Thyroid gland (tissue), 4 donors: ENCODE measurements around the gene EIF2B4. TPM values are rescaled to one million over a fixed set of nuclear protein-coding genes. Genes with fewer than 3 reads are reported as not detected.
"Not testable (repeated sequence)": the region's sequence is repeated elsewhere in the genome, so short reads cannot be mapped to it uniquely, and the experiment has no call there.

ENCODE experiments used
- DNase-seq, 2 donors: peaks; one replicate each; pipeline ENCODE4 v3.0.0-alpha.2; 2019
- H3K27ac ChIP-seq, 3 donors: fragments of 200-600 bp; sonication (generic); 1 replicate in 2 of 3; 2 replicates in 1 of 3; pipeline ENCODE4 v1.5.1; 2016 to 2019; ENCODE audit warnings: mild to moderate bottlenecking in 1 of 3, moderate library complexity in 1 of 3
- H3K27me3 ChIP-seq: fragments of 200-600 bp; sonication (generic); one replicate; pipeline ENCODE4 v1.5.1; 2019
- H3K36me3 ChIP-seq, 2 donors: fragments of 200-600 bp; sonication (generic); one replicate each; pipeline ENCODE4 v1.5.1; 2016 to 2019
- H3K4me1 ChIP-seq, 2 donors: fragments of 200-600 bp; sonication (generic); one replicate each; pipeline ENCODE4 v1.5.1; 2017 to 2019
- H3K4me3 ChIP-seq, 3 donors: fragments of 200-600 bp; sonication (generic); replicated peaks in 1 of 3; 1 replicate in 2 of 3; 2 replicates in 1 of 3; pipeline ENCODE4 v1.5.1; 2016; ENCODE audit warnings: mild to moderate bottlenecking in 1 of 3
- H3K9me3 ChIP-seq: fragments of 200-600 bp; sonication (generic); one replicate; pipeline ENCODE4 v1.5.1; 2017
- CTCF ChIP-seq, 6 experiments: fragments of 200-600 bp in 3 of 6; fragments of 450-650 bp in 3 of 6; sonication (generic) in 3 of 6; IDR thresholded peaks; one replicate each; pipeline ENCODE4 v1.5.1; 2016 to 2019; ENCODE audit warnings: antibody characterized with exemption in 6 of 6, mild to moderate bottlenecking in 2 of 6, inconsistent platforms in 1 of 6, moderate library complexity in 1 of 6
- POLR2A ChIP-seq, 2 donors: fragments of 450-650 bp; IDR thresholded peaks; one replicate each; pipeline ENCODE4 v1.6.1; 2017; ENCODE audit warnings: antibody characterized with exemption in 2 of 2, mild to moderate bottlenecking in 2 of 2, moderate library complexity in 1 of 2
- WGBS, 2 donors: methylation state at CpG; one replicate each; pipeline ENCODE4 v1.1.5; 2017; 5-methylcytosine and 5-hydroxymethylcytosine counted together
- intact Hi-C: fragments of 100-400 bp; cut with DNase I; formaldehyde crosslinking; loops from one replicate; pipeline ENCODE4 v1.15.1; 2023
- total RNA-seq, 4 donors: library from RNA; depleted of rRNA; stranded (reverse); fragments of >200 nt; gene quantifications; one replicate each; pipeline ENCODE4 v1.2.3, GENCODE V29; 2016

The EIF2B4 gene
- total RNA-seq, 4 donors from 2014 or later: 34.7 to 44.0 (median 38.6) TPM

- TF ChIP-seq CTCF (IDR thresholded peaks at IDR 0.05) (no peak), POLR2A (IDR thresholded peaks at IDR 0.05) (peak; percentile 79 to 95)
- Histone ChIP-seq H3K27ac (peak within 1 kb of the TSS; percentile 77 to 94 (median 89)), H3K9me3 (no peaks in the 10 kb centered on the region), H3K36me3 (peaks cover 10 to 14% of the 10 kb centered on the region in 2 donors), H3K4me1 (peaks cover 11 to 25% of the 10 kb centered on the region in 2 donors), H3K27me3 (no peaks in the 10 kb centered on the region), H3K4me3 (peak within 1 kb of the TSS; percentile 53 to 81 (median 60))
- WGBS, 2 donors: 0 to 1% methylated on average over 27 to 35 of the region's 39 CpGs
- intact Hi-C loops: loop anchor here (5.0 kb wide), 1 partner anchor 34 kb away; the partner anchor contains the start of gene GTF3C2
- DNase-seq: peak; percentile 94 to 95
Measured at GRCh38 chr2:27322766-27323595, 47.2 kb downstream of the EIF2B4 start, which contains the start of gene MPV17. TSS of gene MPV17 (minus strand) at chr2:27323097. CDS start at chr2:27322517, 580 bp downstream.

GRCh38 chr2:27322301-27322765 lies 47.8 kb downstream of the EIF2B4 start:
- Histone ChIP-seq H3K4me1 (peaks cover 11 to 25% of the 10 kb centered on the region in 2 donors), H3K4me3 (peak overlapping the region; percentile 53 to 81 (median 60)), H3K9me3 (no peaks in the 10 kb centered on the region), H3K27ac (peak overlapping the region; percentile 77 to 94 (median 89)), H3K27me3 (no peaks in the 10 kb centered on the region), H3K36me3 (peaks cover 6 to 10% of the 10 kb centered on the region in 2 donors)
- TF ChIP-seq CTCF (IDR thresholded peaks at IDR 0.05) (no peak), POLR2A (IDR thresholded peaks at IDR 0.05) (no peak)
- peak; percentile 80 to 88 for DNase-seq
- intact Hi-C loops: loop anchor here (5.0 kb wide), 1 partner anchor 35 kb away; the partner anchor contains the start of gene GTF3C2
- 1 to 3% methylated on average over 7 to 10 of the region's 10 CpGs for WGBS, 2 donors

- Histone ChIP-seq H3K27ac (peak overlapping the region; percentile 13 to 94 (median 46)), H3K4me3 (no peak overlapping the region), H3K27me3 (no peaks in the 10 kb centered on the region), H3K4me1 (peaks cover 11 to 25% of the 10 kb centered on the region in 2 donors), H3K36me3 (peaks cover 0 to under 1% of the 10 kb centered on the region in 2 donors), H3K9me3 (no peaks in the 10 kb centered on the region)
- WGBS, 2 donors: 28 to 38% methylated on average over 7 to 8 of the region's 8 CpGs
- TF ChIP-seq CTCF (IDR thresholded peaks at IDR 0.05) (peak; percentile 10 to 59 (median 35)), POLR2A (IDR thresholded peaks at IDR 0.05) (peak in 1 of 2 donors; percentile 45)
- peak; percentile 91 to 93 for DNase-seq
- intact Hi-C loops: loop anchor here (5.0 kb wide), 1 partner anchor 36 kb away; the partner anchor contains the start of gene GTF3C2
Measured at GRCh38 chr2:27320958-27321543, 49.1 kb downstream of the EIF2B4 start.

- H3K36me3 ChIP-seq, H3K9me3 ChIP-seq, H3K27me3 ChIP-seq, H3K27ac ChIP-seq, H3K4me3 ChIP-seq, DNase-seq: not testable (repeated sequence)
- intact Hi-C loops: loop anchor here (5.0 kb wide), 1 partner anchor 37 kb away; the partner anchor contains the start of gene GTF3C2
- peaks cover 11 to 25% of the 10 kb centered on the region in 2 donors for H3K4me1 ChIP-seq
- 92 to 96% methylated on average over 15 of the region's 15 CpGs for WGBS, 2 donors
Measured at GRCh38 chr2:27319839-27320238, 50.3 kb downstream of the EIF2B4 start.

DNA sequence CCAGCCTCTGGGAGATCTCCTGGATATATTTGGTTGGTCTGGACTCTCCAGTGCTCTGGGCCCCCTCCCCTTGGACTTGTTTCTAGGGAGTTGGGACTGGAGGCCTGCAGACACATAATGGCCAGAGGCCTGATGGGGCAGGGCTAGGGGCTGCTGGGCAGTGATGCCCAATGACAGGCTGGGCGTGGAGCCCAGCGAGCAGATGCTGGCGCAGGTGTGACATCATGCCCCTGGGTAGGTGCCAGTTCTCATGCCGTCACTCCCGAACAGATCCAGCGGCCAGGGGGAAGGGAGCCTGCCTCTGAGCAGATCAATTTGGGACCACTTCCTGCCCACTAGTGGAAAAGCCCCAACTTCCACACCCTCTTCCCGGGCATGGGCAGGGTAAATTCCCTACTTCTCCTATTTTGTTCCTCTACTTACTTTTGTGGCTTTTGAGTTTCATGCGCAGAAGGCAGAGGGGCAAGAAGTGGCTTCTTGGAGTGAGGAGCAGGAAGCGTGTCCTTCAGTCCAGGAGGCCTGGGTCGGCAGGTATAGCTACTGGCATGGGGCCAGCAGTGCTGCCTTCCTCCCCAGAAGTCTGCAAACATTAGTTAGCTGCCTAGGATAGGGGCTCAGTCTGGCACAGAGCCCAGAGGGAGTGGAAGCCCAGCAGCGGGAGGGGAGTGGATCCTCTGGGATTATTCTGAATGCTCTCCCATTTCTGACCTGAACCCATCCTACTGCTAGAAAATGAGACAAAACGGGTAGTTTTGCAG lies 53.3 kb downstream of the EIF2B4 start:
- Histone ChIP-seq H3K4me1 (peaks cover 0 to 14% of the 10 kb centered on the region in 2 donors), H3K36me3 (no peaks in the 10 kb centered on the region), H3K27ac (no peak overlapping the region), H3K9me3 (no peaks in the 10 kb centered on the region), H3K4me3 (no peak overlapping the region), H3K27me3 (no peaks in the 10 kb centered on the region)
- no peak for DNase-seq
- TF ChIP-seq POLR2A (IDR thresholded peaks at IDR 0.05): no peak
- no peak for TF ChIP-seq CTCF (IDR thresholded peaks at IDR 0.05)
- 39 to 49% methylated on average over 5 to 9 of the region's 12 CpGs for WGBS, 2 donors
- intact Hi-C loops: no loop called here
